Left forelimb (tissue), 1 donor: ENCODE results near the gene PROC.

Experiments used
- DNase-seq: peaks from one replicate; pipeline ENCODE4 v3.0.0-alpha.2; 2018; ENCODE audit warnings: low spot score

Gene PROC

GRCh38 chr2:127414638-127415592 is 3.3 kb upstream of the PROC start:
- no peak for DNase-seq

GRCh38 chr2:127415593-127416505 is 2.4 kb upstream of the PROC start:
- no peak for DNase-seq

GRCh38 chr2:127416506-127417001 is 1.7 kb upstream of the PROC start:
- DNase-seq, result no peak

GRCh38 chr2:127417406-127417805 is 821 bp upstream of the PROC start:
- no peak for DNase-seq

- no peak for DNase-seq
These were observed 844 bp downstream of the PROC start for GRCh38 chr2:127419112-127419430.

GRCh38 chr2:127419448-127420038 is 1.3 kb downstream of the PROC start:
- no peak for DNase-seq

GRCh38 chr2:127420039-127420864 is 2.0 kb downstream of the PROC start:
- DNase-seq, result no peak

GRCh38 chr2:127421116-127421800 is 3.0 kb downstream of the PROC start:
- DNase-seq, result no peak

- DNase-seq, result no peak
These were observed 3.8 kb downstream of the PROC start for GRCh38 chr2:127421871-127422558.

- DNase-seq, result no peak
These were observed 4.6 kb downstream of the PROC start for GRCh38 chr2:127422559-127423477.

GRCh38 chr2:127423478-127423843 is 5.2 kb downstream of the PROC start:
- DNase-seq, result no peak

- DNase-seq, result no peak
These were observed 5.7 kb downstream of the PROC start for GRCh38 chr2:127423880-127424279.

GRCh38 chr2:127424598-127425520 is 6.6 kb downstream of the PROC start:
- no peak for DNase-seq

GRCh38 chr2:127425540-127426490 is 7.6 kb downstream of the PROC start:
- DNase-seq, result no peak

- no peak for DNase-seq
These were observed 8.5 kb downstream of the PROC start for GRCh38 chr2:127426501-127427354.
